CD4-positive, CD25-positive, alpha-beta regulatory T cell (primary cell): ENCODE data around the gene ZNF649. TPM values are rescaled to one million over a fixed set of nuclear protein-coding genes. Genes with fewer than 3 reads are reported as not detected.

ENCODE experiments used
- ATAC-seq, 2 donors: fragments of 150-1000 bp; cut with Tn5 transposase; one replicate each; pipeline ENCODE4 v1.10.0; 2021; ENCODE audit warnings: low read depth in 2 of 2, moderate number of reproducible peaks in 2 of 2, moderate library complexity in 1 of 2
- DNase-seq, 3 donors: peaks; one replicate each; pipeline versions ENCODE4 v3.0.0 to v3.0.0-alpha.2; 2012 to 2022; ENCODE audit warnings: mixed read lengths in 1 of 3
- H3K27ac ChIP-seq: one replicate; pipeline ENCODE4 v1.7.0; 2013; ENCODE audit warnings: mild to moderate bottlenecking, low read length; ENCODE audit not compliant: insufficient read depth, poor library complexity, severe bottlenecking
- H3K27me3 ChIP-seq: one replicate; pipeline ENCODE4 v1.7.0; 2013; ENCODE audit warnings: low read length; ENCODE audit not compliant: control insufficient read depth, insufficient read depth
- H3K36me3 ChIP-seq: one replicate; pipeline ENCODE4 v1.7.0; 2013; ENCODE audit warnings: mild to moderate bottlenecking, low read length, moderate library complexity; ENCODE audit not compliant: control insufficient read depth, insufficient read depth
- H3K4me1 ChIP-seq: 2 replicates; pipeline ENCODE4 v1.7.0; 2013; ENCODE audit warnings: mild to moderate bottlenecking, low read length; ENCODE audit not compliant: insufficient read depth, control insufficient read depth, poor library complexity, severe bottlenecking
- H3K4me3 ChIP-seq: one replicate; pipeline ENCODE4 v1.7.0; 2013; ENCODE audit warnings: low read depth, mild to moderate bottlenecking, low read length, moderate library complexity
- H3K9me3 ChIP-seq, 2 experiments: 1 replicate in 1 of 2; 2 replicates in 1 of 2; pipeline ENCODE4 v1.7.0; 2013; ENCODE audit warnings: low read length in 2 of 2, mild to moderate bottlenecking in 1 of 2, moderate library complexity in 1 of 2; ENCODE audit not compliant: control insufficient read depth in 2 of 2
- H3K27ac Mint-ChIP-seq, 3 donors: one replicate each; pipeline ENCODE4 v1.8.0; 2020 to 2022; ENCODE audit warnings: mild to moderate bottlenecking in 3 of 3, mixed read lengths in 3 of 3, moderate library complexity in 2 of 3
- H3K27me3 Mint-ChIP-seq: one replicate; pipeline ENCODE4 v1.8.0; 2022; ENCODE audit warnings: mild to moderate bottlenecking, mixed read lengths
- H3K36me3 Mint-ChIP-seq: one replicate; pipeline ENCODE4 v1.8.0; 2020; ENCODE audit warnings: mixed read lengths
- H3K4me1 Mint-ChIP-seq, 4 donors: one replicate each; pipeline ENCODE4 v1.8.0; 2020 to 2022; ENCODE audit warnings: mixed read lengths in 4 of 4, mild to moderate bottlenecking in 1 of 4
- H3K4me3 Mint-ChIP-seq, 4 donors: one replicate each; pipeline ENCODE4 v1.8.0; 2020 to 2022; ENCODE audit warnings: mild to moderate bottlenecking in 4 of 4, mixed read lengths in 4 of 4, moderate library complexity in 3 of 4
- H3K9me3 Mint-ChIP-seq, 7 donors: one replicate each; pipeline ENCODE4 v1.8.0; 2020 to 2022; ENCODE audit warnings: mixed read lengths in 7 of 7, mild to moderate bottlenecking in 3 of 7, moderate library complexity in 2 of 7
- polyA plus RNA-seq, 4 donors: library from polyadenylated mRNA; unstranded; fragments of 300-500 nt; fragmentation: Illumina TruSeq; gene quantifications; one replicate each; pipeline ENCODE4 v1.2.3, GENCODE V29; 2021
- total RNA-seq: library from RNA; stranded (reverse); gene quantifications from one replicate; pipeline ENCODE4 v1.2.3, GENCODE V29; 2022

Gene ZNF649
- 9.3 TPM for total RNA-seq
- 1 to 10 TPM; 5.9 to 9.2 (median 7.8) TPM for polyA plus RNA-seq

DNA sequence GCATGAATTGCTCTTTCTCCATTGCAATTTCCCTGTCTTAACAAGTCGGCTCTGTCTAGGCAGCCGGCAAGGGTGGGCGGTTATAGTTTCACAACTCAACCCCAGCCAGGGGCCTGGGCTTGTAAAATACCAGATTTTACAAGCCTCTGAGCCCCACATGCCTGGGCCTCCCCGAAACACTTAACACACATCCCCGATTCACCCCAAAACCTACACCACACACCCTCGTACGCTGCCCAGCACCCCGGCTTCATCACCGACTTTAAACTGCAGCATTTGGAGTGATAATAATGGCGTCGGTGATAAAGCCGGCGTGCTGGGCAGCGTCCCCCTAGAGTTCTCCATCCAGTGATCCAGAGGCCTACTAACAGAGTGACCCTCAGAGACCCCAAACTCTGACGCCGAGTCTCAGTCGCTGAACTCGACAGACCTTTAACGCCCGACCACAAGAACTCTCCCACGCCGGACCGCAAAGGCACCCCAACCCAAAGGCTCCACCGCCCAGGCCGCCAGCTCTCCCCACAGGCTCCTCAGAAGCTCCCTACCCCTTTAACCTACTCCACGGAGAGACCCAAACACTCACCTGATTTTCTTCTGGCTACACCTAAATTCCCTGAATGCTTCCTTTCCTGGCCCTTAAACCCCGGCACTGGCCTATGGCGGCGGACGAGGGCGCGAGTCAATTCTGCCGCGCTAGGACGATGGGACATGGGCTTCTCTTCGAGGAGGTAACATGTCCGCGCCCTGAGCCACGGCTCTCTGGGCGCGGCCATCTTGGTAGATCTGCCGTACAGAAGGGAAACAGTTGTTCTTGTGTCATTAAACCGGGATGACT lies at the start of gene ZNF649:
Gene ZNF649, minus strand, starts transcription at position 687 of the 835 bp plus-strand sequence. CDS start 4,910 bp downstream, outside the sequence.
- peaks cover 6 to 23% (median 16%) of the 10 kb centered on the region in 4 donors for H3K4me1 Mint-ChIP-seq
- peak within 1 kb of the TSS; percentile 87 for H3K4me3 ChIP-seq
- peaks cover 24% of the 10 kb centered on the region for H3K36me3 ChIP-seq

DNA sequence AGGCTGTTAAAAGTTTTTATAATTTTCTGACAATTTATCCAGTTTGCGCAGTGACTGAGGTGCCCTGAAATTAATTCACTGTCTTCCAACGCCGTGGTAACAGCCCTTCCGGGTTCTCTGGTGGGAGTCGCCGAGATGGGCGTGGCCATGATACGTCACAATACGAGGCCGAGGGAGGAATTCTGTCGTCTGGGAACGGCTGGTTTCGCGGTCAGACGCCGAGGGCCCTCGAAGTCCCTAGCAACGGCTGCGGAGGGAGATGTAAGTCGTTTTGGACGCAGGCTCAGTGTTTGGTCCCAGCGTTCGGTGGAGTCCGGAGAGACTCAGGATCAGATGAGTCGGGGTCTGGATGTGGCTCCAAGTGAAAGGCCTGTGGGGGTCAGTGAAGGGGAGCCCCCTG lies 44.2 kb upstream of the ZNF649 start:
- ATAC-seq = no peak
- H3K27ac Mint-ChIP-seq = no peak overlapping the region
- no peak overlapping the region for H3K4me3 Mint-ChIP-seq
- no peak overlapping the region for H3K27ac ChIP-seq
- H3K9me3 Mint-ChIP-seq = peaks cover 6 to 75% (median 43%) of the 10 kb centered on the region in 7 donors
- no peak for DNase-seq
- H3K27me3 Mint-ChIP-seq = no peaks in the 10 kb centered on the region
- H3K4me3 ChIP-seq = no peak overlapping the region
- peaks cover 73 to 89% of the 10 kb centered on the region in 2 experiments for H3K9me3 ChIP-seq
- no peaks in the 10 kb centered on the region for H3K4me1 ChIP-seq
- H3K4me1 Mint-ChIP-seq = no peaks in the 10 kb centered on the region
- no peaks in the 10 kb centered on the region for H3K27me3 ChIP-seq
- H3K36me3 Mint-ChIP-seq = peaks cover 31% of the 10 kb centered on the region
- H3K36me3 ChIP-seq = peaks cover 10% of the 10 kb centered on the region

More for the DNA sequence above, at the start of gene ZNF649:
- peak within 1 kb of the TSS; percentile 93 to 98 (median 93) for H3K27ac Mint-ChIP-seq
- H3K27me3 Mint-ChIP-seq = peaks cover 17% of the 10 kb centered on the region
- H3K4me3 Mint-ChIP-seq = peak within 1 kb of the TSS; percentile 95 to 100 (median 99)
- DNase-seq (peak; percentile 56 to 88 (median 79)), ATAC-seq (peak; percentile 93 to 97)
- peaks cover 9 to 70% (median 23%) of the 10 kb centered on the region in 7 donors for H3K9me3 Mint-ChIP-seq
- H3K36me3 Mint-ChIP-seq = peaks cover 50% of the 10 kb centered on the region
- H3K9me3 ChIP-seq = peaks cover 46 to 57% of the 10 kb centered on the region in 2 experiments
- peaks cover 14% of the 10 kb centered on the region for H3K4me1 ChIP-seq
- H3K27me3 ChIP-seq = no peaks in the 10 kb centered on the region
- peak within 1 kb of the TSS; percentile 65 for H3K27ac ChIP-seq

DNA sequence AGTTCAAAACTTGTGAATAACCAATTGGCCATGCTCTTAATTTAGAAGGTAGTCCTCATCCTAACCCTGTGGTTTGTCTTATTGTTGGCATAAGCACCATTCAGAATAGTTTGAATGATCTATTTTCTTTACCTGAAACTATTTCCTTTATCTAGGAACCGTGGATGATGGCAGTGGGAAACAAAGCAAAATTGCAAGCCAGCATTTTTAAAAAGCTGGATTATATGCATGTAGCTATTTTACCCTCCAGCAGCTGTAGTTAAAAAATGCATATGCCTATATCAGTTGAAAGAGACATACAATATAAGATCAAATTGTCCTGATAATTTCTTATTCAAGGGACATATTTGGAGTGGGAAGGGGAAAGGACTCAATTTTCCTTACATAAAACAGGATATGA lies 41.8 kb upstream of the ZNF649 start:
- H3K4me1 ChIP-seq = no peaks in the 10 kb centered on the region
- H3K9me3 Mint-ChIP-seq = peaks cover under 1 to 86% (median 53%) of the 10 kb centered on the region in 7 donors
- H3K36me3 Mint-ChIP-seq = peaks cover 47% of the 10 kb centered on the region
- no peak for DNase-seq
- peaks cover 88 to 98% of the 10 kb centered on the region in 2 experiments for H3K9me3 ChIP-seq
- no peaks in the 10 kb centered on the region for H3K27me3 Mint-ChIP-seq
- no peak overlapping the region for H3K27ac ChIP-seq
- no peaks in the 10 kb centered on the region for H3K27me3 ChIP-seq
- H3K36me3 ChIP-seq = peaks cover 33% of the 10 kb centered on the region
- no peak overlapping the region for H3K4me3 Mint-ChIP-seq
- ATAC-seq = no peak
- no peak overlapping the region for H3K27ac Mint-ChIP-seq
- H3K4me3 ChIP-seq = no peak overlapping the region
- H3K4me1 Mint-ChIP-seq = no peaks in the 10 kb centered on the region

DNA sequence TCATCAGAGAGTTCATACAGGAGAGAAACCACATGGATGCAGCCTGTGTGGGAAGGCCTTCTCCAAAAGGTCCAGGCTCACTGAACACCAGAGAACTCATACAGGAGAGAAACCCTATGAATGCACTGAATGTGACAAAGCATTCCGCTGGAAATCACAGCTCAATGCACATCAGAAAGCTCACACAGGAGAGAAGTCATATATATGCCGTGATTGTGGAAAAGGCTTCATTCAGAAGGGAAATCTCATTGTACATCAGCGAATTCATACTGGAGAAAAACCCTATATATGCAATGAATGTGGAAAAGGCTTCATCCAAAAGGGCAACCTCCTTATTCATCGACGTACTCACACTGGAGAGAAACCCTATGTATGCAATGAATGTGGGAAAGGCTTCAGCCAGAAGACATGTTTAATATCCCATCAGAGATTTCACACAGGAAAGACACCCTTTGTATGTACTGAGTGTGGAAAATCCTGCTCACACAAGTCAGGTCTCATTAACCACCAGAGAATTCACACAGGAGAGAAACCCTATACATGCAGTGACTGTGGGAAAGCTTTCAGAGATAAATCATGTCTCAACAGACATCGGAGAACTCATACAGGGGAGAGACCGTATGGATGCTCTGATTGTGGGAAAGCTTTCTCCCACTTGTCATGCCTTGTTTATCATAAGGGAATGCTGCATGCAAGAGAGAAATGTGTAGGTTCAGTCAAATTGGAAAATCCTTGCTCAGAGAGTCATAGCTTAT lies 40.2 kb upstream of the ZNF649 start:
- peaks cover 0 to 85% (median 50%) of the 10 kb centered on the region in 7 donors for H3K9me3 Mint-ChIP-seq
- H3K9me3 ChIP-seq = peaks cover 90 to 99% of the 10 kb centered on the region in 2 experiments
- peak overlapping the region; percentile 28 for H3K4me3 ChIP-seq
- H3K36me3 Mint-ChIP-seq = peaks cover 62% of the 10 kb centered on the region
- no peak overlapping the region for H3K4me3 Mint-ChIP-seq
- H3K36me3 ChIP-seq = peaks cover 50% of the 10 kb centered on the region
- H3K4me1 Mint-ChIP-seq = no peaks in the 10 kb centered on the region
- no peaks in the 10 kb centered on the region for H3K27me3 ChIP-seq
- no peak for ATAC-seq
- H3K27me3 Mint-ChIP-seq = no peaks in the 10 kb centered on the region
- DNase-seq = no peak
- H3K4me1 ChIP-seq = no peaks in the 10 kb centered on the region
- no peak overlapping the region for H3K27ac ChIP-seq
- no peak overlapping the region for H3K27ac Mint-ChIP-seq

DNA sequence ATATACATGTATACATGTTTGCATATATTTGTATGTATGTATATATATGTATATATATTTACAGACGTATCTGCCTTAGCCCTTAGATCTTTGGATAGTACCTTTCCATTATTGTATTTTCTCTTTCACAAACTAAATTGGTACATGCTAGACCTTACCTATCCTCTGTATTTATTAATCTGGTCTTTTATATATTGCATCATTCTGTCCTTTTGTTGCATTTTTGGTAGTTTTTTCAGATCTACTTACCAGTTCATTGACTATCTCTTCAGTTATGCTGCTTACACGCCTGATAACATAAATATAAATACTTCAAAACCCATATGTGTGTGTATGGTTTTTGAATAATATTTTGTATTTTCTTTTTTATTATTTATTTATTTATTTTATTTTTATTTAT lies 34.1 kb upstream of the ZNF649 start:
- Mint-ChIP-seq H3K9me3 (peaks cover 1 to 87% (median 47%) of the 10 kb centered on the region in 7 donors), H3K36me3 (peaks cover 95% of the 10 kb centered on the region), H3K27ac (no peak overlapping the region), H3K4me1 (peaks cover 0 to 2% (median 0%) of the 10 kb centered on the region in 4 donors), H3K27me3 (no peaks in the 10 kb centered on the region), H3K4me3 (no peak overlapping the region)
- H3K9me3 ChIP-seq = peaks cover 88 to 89% of the 10 kb centered on the region in 2 experiments
- no peak overlapping the region for H3K4me3 ChIP-seq
- peaks cover 98% of the 10 kb centered on the region for H3K36me3 ChIP-seq
- no peak overlapping the region for H3K27ac ChIP-seq
- no peaks in the 10 kb centered on the region for H3K4me1 ChIP-seq
- no peaks in the 10 kb centered on the region for H3K27me3 ChIP-seq
- DNase-seq (no peak), ATAC-seq (no peak)

DNA sequence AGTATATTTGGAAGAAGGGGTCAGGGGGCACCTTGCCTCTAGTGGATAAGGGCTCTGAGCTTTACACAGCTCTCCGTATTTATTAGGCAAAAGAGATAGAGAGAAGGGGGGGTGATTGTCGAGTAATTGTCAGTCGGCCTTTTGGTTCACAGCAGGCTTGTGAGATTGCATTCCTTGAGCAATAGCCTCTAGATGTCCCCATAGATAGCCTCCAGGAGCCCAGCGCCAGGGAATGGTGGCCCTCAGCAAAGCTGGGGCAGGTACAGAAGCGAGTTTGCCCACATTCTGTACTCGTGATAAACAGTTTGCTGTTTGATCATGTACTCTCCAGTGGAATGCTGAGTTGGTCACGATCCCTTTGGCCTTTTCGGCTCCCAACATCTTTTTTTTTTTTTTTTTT lies 27.1 kb upstream of the ZNF649 start:
- Mint-ChIP-seq H3K4me3 (no peak overlapping the region), H3K27me3 (no peaks in the 10 kb centered on the region), H3K4me1 (peaks cover 12 to 33% (median 19%) of the 10 kb centered on the region in 4 donors), H3K27ac (no peak overlapping the region), H3K36me3 (peaks cover 78% of the 10 kb centered on the region), H3K9me3 (peaks cover 0 to 61% (median 30%) of the 10 kb centered on the region in 7 donors)
- H3K27ac ChIP-seq = no peak overlapping the region
- no peak overlapping the region for H3K4me3 ChIP-seq
- DNase-seq (no peak), ATAC-seq (no peak)
- H3K9me3 ChIP-seq = peaks cover 70 to 79% of the 10 kb centered on the region in 2 experiments
- H3K27me3 ChIP-seq = no peaks in the 10 kb centered on the region
- H3K4me1 ChIP-seq = peaks cover 13% of the 10 kb centered on the region
- peaks cover 70% of the 10 kb centered on the region for H3K36me3 ChIP-seq

DNA sequence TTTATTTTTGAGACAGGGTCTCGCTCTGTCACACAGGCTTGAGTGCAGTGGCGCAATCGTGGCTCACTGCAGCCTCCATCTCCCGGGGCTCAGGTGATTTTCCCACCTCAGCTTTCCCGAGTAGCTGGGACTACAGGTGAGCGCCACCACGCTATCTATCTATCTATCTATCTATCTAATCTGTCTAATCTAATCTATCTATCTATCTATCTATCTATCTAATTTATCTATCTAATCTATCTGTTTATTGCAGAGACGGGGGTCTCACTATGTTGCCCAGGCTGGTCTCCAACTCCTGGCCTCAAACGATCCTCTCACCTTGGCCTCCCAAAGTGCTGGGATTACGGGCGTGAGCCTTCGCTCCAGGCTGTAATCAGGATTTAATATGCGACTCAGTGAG lies 23.0 kb upstream of the ZNF649 start:
- Histone ChIP-seq H3K27me3 (no peaks in the 10 kb centered on the region), H3K27ac (no peak overlapping the region), H3K9me3 (peaks cover 57 to 67% of the 10 kb centered on the region in 2 experiments), H3K4me3 (peak overlapping the region; percentile 99), H3K4me1 (peaks cover 17% of the 10 kb centered on the region), H3K36me3 (peaks cover 30% of the 10 kb centered on the region)
- Mint-ChIP-seq H3K9me3 (peaks cover 7 to 65% (median 37%) of the 10 kb centered on the region in 7 donors), H3K36me3 (peaks cover 48% of the 10 kb centered on the region), H3K4me1 (peaks cover 15 to 38% (median 21%) of the 10 kb centered on the region in 4 donors), H3K27ac (peak overlapping the region; percentile 90 to 91 (median 90)), H3K27me3 (no peaks in the 10 kb centered on the region), H3K4me3 (peak overlapping the region; percentile 92 to 98 (median 94))
- DNase-seq (no peak), ATAC-seq (no peak)
